ENCODE measurements around the gene ATP11A. TPM values are rescaled to one million over a fixed set of nuclear protein-coding genes. Genes with fewer than 3 reads are reported as not detected.
A peak's percentile ranks its signal among the peaks of the same experiment; 100 is the strongest.

The ATP11A gene
- 100 and 109 TPM in 2 replicates for total RNA-seq
- long read RNA-seq, partial matches to known transcripts, result 3 of 36 reads
- long read RNA-seq, other reads (novel, unspliced or antisense), result 31 of 36 reads

DNA sequence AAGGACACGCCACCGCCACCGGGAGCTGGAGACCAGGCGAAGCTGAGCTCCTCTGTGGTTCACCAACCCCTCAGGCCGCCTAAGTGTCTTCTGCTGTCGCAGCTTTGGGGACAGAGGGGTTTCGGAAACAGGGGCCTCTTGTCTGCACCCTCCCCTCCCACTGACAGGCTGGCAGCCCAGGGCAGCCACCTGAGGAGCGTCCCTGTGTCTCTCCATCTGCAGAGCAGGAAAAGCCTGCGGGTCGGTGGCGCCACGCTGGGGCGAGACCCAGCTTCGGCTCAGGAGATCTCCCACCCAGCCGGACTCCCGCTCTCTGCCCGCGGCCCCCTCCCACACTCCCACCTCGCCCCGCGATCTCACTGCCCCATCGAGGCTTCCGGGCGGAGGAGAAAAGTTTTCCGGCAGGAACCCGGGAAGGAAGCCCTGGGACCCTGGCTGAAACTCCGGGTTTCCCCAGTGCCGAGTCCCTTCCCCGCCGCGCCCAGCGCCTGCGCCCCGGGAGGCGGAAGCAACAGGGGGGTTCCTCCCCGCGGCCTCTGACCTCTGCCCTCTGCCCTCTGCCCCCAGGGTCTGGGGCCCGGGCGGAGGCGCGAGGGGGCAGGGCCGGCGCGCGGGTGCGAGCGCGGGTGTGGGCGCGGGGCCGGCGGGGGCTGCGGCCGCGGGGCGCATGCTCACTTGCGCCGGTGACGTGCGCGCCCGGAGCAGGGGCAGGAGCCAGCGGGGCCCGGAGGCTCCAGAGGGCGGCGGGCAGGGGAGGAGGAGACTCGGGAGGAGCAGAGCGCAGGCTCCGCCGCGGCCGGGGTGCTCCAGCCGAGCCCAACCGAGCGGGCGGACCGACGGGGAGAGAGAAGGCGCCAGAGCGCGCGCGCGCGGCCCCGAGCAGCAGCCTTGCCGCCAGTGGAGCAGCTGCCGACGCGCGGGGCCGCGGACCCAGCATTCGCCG, at the start of gene ATP11A:
TSS of gene ATP11A (plus strand) at position 736 of the 943 bp plus-strand sequence. CDS start 379 bp downstream, outside the sequence.
- peak; percentile 81 for DNase-seq (ENCODE audit: low spot score, unreplicated experiment)
- H3K4me3 Mint-ChIP-seq (ENCODE audit: low read depth), result peak within 1 kb of the TSS; percentile 82
- no peaks in the 10 kb centered on the region for H3K27me3 Mint-ChIP-seq
- TF ChIP-seq, protein P1, sequence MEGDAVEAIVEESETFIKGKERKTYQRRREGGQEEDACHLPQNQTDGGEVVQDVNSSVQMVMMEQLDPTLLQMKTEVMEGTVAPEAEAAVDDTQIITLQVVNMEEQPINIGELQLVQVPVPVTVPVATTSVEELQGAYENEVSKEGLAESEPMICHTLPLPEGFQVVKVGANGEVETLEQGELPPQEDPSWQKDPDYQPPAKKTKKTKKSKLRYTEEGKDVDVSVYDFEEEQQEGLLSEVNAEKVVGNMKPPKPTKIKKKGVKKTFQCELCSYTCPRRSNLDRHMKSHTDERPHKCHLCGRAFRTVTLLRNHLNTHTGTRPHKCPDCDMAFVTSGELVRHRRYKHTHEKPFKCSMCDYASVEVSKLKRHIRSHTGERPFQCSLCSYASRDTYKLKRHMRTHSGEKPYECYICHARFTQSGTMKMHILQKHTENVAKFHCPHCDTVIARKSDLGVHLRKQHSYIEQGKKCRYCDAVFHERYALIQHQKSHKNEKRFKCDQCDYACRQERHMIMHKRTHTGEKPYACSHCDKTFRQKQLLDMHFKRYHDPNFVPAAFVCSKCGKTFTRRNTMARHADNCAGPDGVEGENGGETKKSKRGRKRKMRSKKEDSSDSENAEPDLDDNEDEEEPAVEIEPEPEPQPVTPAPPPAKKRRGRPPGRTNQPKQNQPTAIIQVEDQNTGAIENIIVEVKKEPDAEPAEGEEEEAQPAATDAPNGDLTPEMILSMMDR (IDR thresholded peaks at IDR 0.05; ENCODE audit: unreplicated experiment), result no peak
- peak within 1 kb of the TSS; percentile 90 for H3K27ac Mint-ChIP-seq
- no peaks in the 10 kb centered on the region for H3K9me3 Mint-ChIP-seq (ENCODE audit: low read depth)
- H3K4me1 Mint-ChIP-seq (ENCODE audit: low read depth), result peaks cover 36% of the 10 kb centered on the region
- H3K36me3 Mint-ChIP-seq (ENCODE audit: insufficient read depth), result no peaks in the 10 kb centered on the region

DNA sequence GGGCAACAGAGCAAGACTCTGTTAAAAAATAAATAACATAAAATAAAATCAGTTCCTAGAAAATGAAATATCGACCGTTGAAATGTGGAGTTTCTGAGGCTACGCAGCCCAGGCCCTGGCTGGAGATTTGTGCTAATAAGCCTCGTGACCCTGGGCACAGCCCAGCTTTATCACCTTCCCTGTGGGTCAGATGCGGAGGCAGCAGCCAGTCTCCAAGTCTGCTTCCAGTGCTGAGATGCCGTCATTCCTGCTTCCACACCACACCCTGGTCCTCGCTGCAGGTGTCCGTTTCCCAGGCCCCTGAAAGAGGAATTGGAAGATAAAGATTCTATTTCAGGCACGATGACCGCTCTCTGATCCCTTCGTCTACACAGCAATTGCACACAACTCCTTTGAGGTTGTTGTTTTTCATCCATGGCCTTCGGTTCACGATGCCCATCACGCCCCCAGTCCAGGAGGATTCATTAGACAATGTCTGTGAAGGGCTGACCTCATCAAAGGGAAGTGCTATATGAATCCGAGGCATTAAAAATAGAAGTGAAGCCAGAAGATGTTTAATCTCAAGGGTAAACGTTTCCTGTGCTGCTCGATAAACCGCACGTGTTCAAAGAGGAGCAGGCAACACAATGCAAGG, 48.3 kb upstream of the ATP11A start:
- Mint-ChIP-seq H3K27ac (no peak overlapping the region), H3K4me3 (ENCODE audit: low read depth) (no peak overlapping the region), H3K4me1 (ENCODE audit: low read depth) (peaks cover 1% of the 10 kb centered on the region), H3K36me3 (ENCODE audit: insufficient read depth) (no peaks in the 10 kb centered on the region), H3K9me3 (ENCODE audit: low read depth) (no peaks in the 10 kb centered on the region), H3K27me3 (peaks cover 39% of the 10 kb centered on the region)
- TF ChIP-seq, protein P1 (IDR thresholded peaks at IDR 0.05; ENCODE audit: unreplicated experiment), result no peak
- no peak for DNase-seq (ENCODE audit: low spot score, unreplicated experiment)

DNA sequence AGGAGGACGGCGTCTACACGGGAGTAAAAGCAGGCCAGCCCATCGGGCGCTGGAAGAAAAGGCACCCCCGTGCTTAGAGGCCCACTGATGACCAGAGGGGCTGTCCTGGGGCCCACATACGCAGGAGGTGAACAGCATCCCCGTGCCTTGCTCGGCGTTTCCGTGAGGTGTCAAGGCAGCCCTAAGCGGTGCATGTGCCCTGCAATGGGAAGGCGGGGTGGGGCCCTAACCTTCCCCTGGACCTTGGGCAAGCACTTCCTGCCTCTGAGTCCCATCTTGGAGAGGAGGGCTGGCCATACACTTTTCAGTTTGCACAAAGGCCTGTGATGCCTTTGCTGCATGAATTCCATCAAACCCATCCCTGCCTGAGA, 47.8 kb upstream of the ATP11A start:
- no peak for DNase-seq (ENCODE audit: low spot score, unreplicated experiment)
- Mint-ChIP-seq H3K27ac (no peak overlapping the region), H3K4me3 (ENCODE audit: low read depth) (no peak overlapping the region), H3K27me3 (peaks cover 39% of the 10 kb centered on the region), H3K36me3 (ENCODE audit: insufficient read depth) (no peaks in the 10 kb centered on the region), H3K4me1 (ENCODE audit: low read depth) (peaks cover 1% of the 10 kb centered on the region), H3K9me3 (ENCODE audit: low read depth) (no peaks in the 10 kb centered on the region)
- TF ChIP-seq, protein P1 (IDR thresholded peaks at IDR 0.05; ENCODE audit: unreplicated experiment), result no peak

DNA sequence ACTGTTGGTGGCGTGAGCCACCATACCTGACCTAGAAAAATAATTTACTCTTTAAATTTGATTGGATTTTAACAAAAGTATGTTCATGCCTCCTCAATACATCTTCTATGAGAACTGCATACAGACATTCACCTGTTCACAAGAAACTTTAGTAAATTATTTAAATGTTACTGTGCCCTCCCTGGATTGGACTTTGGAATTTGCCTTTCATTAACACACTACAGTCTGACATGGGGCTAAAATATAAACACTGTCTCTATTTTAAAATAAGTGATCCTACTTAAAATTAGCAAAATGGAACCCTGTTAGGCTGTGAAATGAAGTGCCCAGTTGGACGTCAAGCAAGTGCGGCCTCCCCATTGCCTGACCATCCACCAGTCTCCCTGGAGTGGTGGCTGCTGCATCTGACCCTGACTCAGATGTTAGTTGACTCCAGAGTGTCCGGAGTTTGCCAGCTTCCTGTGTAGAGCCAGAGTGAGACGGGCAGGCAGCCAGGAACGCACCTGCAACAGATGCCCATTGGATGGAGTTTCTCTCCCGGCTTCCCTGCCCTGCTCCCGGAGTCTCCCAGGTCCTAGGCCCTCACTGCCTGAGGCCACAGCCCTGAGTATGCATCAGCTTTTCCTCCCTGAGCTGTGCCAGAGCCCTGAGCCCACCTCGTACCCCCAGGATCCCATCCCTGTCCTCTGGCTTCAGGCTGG, 45.9 kb upstream of the ATP11A start:
- Mint-ChIP-seq H3K4me3 (ENCODE audit: low read depth) (no peak overlapping the region), H3K36me3 (ENCODE audit: insufficient read depth) (no peaks in the 10 kb centered on the region), H3K27ac (no peak overlapping the region), H3K27me3 (peaks cover 31% of the 10 kb centered on the region), H3K9me3 (ENCODE audit: low read depth) (no peaks in the 10 kb centered on the region), H3K4me1 (ENCODE audit: low read depth) (peaks cover 1% of the 10 kb centered on the region)
- no peak for DNase-seq (ENCODE audit: low spot score, unreplicated experiment)
- TF ChIP-seq, protein P1 (IDR thresholded peaks at IDR 0.05; ENCODE audit: unreplicated experiment), result no peak
